ENCODE data around the gene CRYBG2.

DNA sequence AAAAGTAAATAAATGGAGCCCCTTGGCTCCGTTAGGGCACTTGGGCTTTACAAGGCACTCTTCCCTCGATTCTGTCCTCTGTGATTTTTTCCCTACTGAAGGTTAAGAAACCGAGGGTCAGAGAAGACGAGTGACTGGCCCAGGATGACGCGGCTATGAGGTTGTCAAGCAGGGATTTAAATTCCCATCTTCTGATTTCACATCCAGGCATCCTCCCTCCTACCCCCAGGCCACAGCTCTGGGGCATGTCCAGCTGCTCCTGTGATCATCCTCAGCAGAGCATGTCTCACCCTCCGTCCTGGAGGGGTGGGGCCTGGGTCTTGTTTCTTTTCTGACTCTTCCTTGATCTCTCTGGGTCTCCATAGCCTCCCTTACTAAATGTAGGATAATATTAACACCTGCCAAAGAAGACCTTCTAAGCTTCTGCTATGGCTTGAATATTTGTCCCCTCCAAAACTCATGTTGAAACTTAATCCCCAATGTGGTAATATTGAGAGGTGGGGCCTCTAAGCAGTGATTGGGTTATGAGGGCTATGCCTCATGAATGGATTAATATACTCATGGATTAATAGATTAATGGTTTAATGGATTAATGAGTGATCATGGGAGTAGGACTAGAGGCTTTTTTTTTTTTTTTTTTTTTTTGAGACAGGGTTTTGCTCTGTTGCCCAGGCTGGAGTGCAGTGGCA, 4.6 kb downstream of the CRYBG2 start:
- TF ChIP-seq, protein P1, sequence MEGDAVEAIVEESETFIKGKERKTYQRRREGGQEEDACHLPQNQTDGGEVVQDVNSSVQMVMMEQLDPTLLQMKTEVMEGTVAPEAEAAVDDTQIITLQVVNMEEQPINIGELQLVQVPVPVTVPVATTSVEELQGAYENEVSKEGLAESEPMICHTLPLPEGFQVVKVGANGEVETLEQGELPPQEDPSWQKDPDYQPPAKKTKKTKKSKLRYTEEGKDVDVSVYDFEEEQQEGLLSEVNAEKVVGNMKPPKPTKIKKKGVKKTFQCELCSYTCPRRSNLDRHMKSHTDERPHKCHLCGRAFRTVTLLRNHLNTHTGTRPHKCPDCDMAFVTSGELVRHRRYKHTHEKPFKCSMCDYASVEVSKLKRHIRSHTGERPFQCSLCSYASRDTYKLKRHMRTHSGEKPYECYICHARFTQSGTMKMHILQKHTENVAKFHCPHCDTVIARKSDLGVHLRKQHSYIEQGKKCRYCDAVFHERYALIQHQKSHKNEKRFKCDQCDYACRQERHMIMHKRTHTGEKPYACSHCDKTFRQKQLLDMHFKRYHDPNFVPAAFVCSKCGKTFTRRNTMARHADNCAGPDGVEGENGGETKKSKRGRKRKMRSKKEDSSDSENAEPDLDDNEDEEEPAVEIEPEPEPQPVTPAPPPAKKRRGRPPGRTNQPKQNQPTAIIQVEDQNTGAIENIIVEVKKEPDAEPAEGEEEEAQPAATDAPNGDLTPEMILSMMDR (IDR thresholded peaks at IDR 0.05): no peak
- no peak for TF ChIP-seq POLR2A (IDR thresholded peaks at IDR 0.05)
